HG02852 (cell line): Measurements from ENCODE around the gene IMMP2L.

Experiments used
- ATAC-seq: cut with Tn5 transposase; IDR thresholded peaks from one replicate; pipeline ENCODE4 v1.9.1; 2021; ENCODE audit warnings: mild to moderate bottlenecking, moderate library complexity; ENCODE audit not compliant: unreplicated experiment

Gene IMMP2L

GRCh38 chr7:111560773-111561653 is 1.3 kb downstream of the IMMP2L start:
- no peak for ATAC-seq

- ATAC-seq, result peak; percentile 53
Observed at GRCh38 chr7:111558991-111559390, 3.3 kb downstream of the IMMP2L start.

DNA sequence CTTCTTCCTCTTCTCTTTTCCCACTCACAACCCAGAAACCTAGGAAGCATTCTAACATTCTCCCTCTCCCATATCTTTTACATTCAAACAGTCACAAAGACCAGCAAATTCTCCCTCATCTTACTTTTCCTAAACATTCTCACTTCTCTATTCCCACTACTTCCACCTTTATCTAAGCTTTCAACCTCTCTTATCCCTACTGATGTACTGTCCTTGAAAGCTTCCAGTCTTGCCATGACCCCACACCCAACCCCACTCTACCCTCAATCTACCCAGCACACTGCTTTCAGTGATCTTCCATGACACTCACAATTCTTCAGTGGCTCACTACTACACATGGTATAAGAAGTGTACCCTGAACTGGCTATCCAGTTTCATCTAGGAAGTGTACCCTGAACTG is 5.3 kb downstream of the IMMP2L start:
- no peak for ATAC-seq

DNA sequence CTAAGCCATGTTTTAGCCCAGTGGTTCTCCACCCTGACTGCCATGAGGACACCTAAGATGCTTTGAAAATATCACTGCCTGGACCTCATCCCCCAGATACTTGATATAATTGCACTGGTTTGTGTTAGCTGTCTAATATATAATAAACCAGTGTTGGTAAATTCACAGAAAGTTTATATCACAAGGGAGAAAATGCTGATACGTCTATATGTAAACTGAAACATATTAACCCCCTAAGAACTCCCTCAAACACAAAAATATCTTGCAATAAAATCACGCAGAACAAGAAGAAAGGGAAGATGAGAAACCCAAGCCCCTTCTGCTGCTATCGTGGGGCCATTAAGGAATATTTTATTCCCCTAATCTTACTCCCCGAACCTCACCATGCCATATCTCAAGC is 8.2 kb downstream of the IMMP2L start:
- no peak for ATAC-seq

GRCh38 chr7:111541067-111541466 is 21.2 kb downstream of the IMMP2L start:
- no peak for ATAC-seq

DNA sequence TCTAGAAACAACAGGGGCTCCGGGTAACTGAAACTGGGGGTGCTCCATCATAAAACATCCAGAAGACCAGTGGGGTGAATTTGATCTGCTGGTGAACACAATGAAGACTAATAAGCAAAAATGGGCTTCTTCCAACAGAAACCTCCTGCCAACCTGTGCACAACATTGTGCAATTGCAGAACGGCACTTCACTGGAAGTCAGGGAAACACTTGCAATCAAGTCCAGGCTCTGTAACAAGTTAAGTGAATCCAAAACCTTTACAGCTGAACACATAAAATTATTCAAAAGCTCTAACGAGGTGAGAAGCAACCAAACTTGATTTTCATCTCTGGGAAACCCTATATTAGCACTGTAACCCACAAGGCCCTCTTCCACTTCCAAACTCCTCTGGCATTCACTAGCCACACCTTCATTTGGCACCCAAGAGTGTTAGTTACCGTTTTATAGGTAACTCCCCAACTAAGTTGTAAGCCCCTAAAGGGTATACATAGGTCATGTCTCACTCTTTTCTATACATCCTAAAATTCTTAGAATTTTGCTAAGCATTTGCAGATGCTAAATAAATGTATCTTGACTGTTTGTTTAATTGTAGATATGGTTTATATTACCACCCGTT is 22.0 kb downstream of the IMMP2L start:
- no peak for ATAC-seq

- ATAC-seq, result no peak
Observed at GRCh38 chr7:111537134-111537533, 25.2 kb downstream of the IMMP2L start.

- ATAC-seq, result no peak
Observed at GRCh38 chr7:111535142-111535870, 27.0 kb downstream of the IMMP2L start.

- no peak for ATAC-seq
Observed at GRCh38 chr7:111532625-111533024, 29.7 kb downstream of the IMMP2L start.

GRCh38 chr7:111531993-111532392 is 30.3 kb downstream of the IMMP2L start:
- ATAC-seq, result no peak

DNA sequence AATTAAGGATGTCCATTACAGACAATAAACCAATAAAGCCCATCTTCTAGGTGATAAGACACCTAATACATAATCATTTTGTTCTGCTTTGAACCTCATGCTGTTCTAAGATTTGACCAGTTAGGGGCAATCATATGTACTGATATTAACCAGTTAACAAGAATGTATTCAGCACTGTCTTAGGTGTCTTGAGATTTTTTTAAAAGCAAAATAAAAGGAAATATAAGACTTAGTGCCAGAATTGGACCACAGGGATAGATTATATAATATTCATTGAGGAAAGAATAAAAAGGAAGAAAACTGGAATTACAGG is 32.0 kb downstream of the IMMP2L start:
- ATAC-seq, result no peak

DNA sequence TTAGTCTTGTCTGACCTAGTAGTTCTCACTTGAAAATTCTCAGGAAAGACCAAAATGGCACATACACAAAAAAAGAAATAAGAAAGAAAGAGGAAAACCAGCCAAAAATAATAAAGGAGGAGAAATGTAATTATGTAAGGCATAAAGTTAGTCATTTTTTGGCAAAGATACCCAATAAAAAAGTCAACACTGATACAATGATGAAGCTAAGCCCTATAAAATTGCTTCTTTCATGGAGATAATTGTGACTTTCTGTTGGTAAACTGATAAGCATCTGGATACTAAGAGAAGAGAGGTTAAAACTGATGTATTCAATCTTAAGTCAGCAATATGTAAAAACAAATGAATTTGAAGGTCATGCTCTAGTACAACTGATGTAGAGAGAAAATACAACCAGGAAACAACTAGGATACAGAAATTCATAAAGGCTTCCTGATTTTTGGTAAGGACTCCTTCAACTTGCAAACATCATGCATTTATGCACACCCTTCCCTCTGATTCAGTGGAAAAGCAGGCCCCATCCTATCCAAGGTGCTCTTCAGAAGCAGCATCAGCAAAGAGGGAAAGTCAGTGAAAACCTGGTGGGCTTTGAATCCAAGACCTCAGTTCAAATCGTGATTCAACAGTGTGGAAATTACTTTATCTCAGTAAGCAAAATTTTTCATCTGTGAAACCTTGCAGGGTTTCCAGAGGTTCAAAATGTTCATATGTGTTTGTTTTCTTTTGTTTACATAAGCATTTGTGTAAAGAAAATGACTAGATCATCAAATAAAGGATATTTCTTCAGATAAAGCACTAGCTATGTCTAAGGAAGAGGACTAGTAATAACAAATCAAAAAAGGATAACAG is 32.6 kb downstream of the IMMP2L start:
- ATAC-seq, result no peak

GRCh38 chr7:111528331-111528730 is 34.0 kb downstream of the IMMP2L start:
- peak; percentile 38 for ATAC-seq

- peak; percentile 88 for ATAC-seq
Observed at GRCh38 chr7:111527545-111527944, 34.7 kb downstream of the IMMP2L start.

DNA sequence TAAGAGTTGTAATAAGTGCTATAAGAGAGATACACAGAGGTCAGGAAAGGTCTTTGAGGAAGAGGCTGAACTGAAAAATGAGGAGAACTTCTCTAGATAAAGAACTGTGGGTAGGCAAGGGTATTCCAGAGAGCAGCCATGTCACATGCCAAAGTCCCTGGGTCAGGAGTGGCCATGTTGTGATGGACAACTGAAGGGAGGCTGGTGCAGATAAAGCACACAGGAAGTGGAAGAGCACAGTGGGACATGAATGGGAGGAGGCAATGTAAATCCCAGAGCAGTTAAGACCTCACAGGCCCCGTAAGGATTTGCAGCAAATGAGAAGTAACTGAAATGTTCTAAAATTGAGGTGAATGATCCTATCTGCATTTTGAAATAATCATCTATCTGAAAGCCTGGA is 37.2 kb downstream of the IMMP2L start:
- ATAC-seq, result no peak

DNA sequence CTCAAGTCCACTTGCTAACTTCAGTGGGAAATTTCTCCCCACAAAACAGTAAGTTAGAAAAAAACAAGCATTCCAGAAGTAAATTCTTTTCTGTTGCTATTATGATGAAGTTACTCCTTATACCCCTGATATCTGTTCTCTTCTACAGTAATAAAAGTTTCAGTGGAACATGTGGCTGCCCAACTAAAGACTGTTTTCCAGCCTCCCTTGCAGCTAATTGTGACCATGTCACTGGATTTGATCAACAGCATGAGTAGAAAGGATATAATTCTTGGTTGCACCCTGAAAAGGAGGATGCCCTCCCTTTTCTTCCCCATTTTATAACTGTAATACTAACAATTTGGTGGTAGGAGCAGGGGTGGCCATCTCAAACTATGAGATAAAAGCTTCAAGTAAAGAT is 40.6 kb downstream of the IMMP2L start:
- ATAC-seq, result no peak

GRCh38 chr7:111518264-111518663 is 44.0 kb downstream of the IMMP2L start:
- ATAC-seq, result no peak

DNA sequence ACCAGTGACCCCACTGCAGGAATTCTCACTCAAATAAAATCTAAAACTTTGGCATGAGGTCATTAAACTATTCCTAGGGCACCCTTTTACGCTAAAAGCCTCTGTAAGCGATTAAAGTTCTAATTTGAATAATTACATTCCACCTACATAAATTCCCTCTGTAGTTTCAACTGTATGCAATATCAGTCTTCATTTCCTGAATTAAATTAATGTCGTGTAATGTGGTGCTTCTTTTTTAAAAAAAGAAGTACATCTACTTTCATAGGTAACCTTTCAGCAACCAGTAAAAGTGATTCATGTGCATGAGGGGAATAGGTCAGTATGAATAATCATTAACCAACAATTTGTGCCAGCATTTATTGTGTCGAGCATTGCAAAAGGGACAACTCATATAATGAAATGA is 44.7 kb downstream of the IMMP2L start:
- no peak for ATAC-seq

DNA sequence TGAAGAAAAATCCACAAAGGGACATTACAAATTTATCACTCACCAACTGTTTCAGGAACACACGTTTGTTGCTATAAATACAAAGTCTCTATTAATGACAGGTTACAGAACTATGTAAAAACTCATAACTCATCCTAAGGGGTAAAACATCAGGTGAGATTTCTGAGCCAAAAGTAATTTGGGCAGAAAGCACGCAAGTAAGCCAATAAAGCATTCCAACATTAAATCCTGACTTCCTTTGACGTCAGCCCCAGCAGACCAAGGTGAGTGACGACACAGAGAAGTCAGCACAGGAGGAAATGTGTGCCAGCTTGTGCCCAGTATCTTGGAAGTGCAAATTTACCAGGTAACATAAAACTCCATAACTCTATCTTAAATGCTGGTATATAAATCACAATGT is 45.7 kb downstream of the IMMP2L start:
- no peak for ATAC-seq

- no peak for ATAC-seq
Observed at GRCh38 chr7:111513566-111513965, 48.7 kb downstream of the IMMP2L start.

DNA sequence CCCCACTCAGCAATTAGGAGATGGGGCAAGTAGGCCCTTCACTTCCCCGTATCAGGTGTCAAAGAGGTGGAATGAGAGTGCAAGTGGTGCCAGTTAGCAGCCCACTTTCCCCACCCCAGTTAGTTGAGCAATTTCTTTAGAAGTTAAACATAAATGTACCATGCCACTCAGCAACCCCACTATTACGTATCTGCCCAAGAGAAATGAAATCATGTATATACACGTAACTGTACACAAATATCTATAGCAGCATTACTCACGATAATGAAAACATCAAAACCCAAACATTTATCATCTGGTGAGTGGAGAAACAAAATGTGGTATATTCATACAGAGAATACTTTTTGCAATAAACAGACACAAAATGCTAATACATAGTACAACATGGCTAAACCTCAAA is 50.4 kb downstream of the IMMP2L start:
- no peak for ATAC-seq
